IMR-90 (cell line): Measurements from ENCODE around the gene ITSN2. TPM values are rescaled to one million over a fixed set of nuclear protein-coding genes. Genes with fewer than 3 reads are reported as not detected.
"Not testable (repeated sequence)": the region's sequence is repeated elsewhere in the genome, so short reads cannot be mapped to it uniquely, and the experiment has no call there.

ENCODE experiments used
- ATAC-seq: fragments of 200-7000 bp; cut with Tn5 transposase; 2 replicates; pipeline ENCODE4 v1.9.1; 2020; ENCODE audit warnings: low read depth, mild to moderate bottlenecking, moderate library complexity
- BruUV-seq: library from RNA; stranded (reverse); fragments of 400-500 nt; replicated peaks from 2 replicates; lab custom pipeline; 2021; lab: Mats Ljungman, UMichigan
- CTCF ChIA-PET: fragments of 300-600 bp; formaldehyde crosslinking; extraction: SDS; loops from one replicate; lab custom pipeline; 2021; ENCODE audit warnings: antibody characterized with exemption; lab: Yijun Ruan, JAX
- POLR2A ChIA-PET: fragments of 300-600 bp; sonication (Branson Sonifier 250); formaldehyde crosslinking; loops from one replicate; lab custom pipeline; 2022; ENCODE audit warnings: antibody characterized with exemption; ENCODE audit not compliant: unreplicated experiment; lab: Charles Lee
- DNase-seq: peaks from one replicate; pipeline ENCODE4 v3.0.0; 2013
- H2AFZ ChIP-seq: replicated peaks from 2 replicates; pipeline ENCODE3; 2013; ENCODE audit warnings: low read length, mild to moderate bottlenecking; ENCODE audit not compliant: poor library complexity
- H2AK5ac ChIP-seq: 2 replicates; pipeline ENCODE4 v1.6.1; 2013; ENCODE audit warnings: low read depth, low read length, inconsistent platforms
- H2AK9ac ChIP-seq: replicated peaks from 2 replicates; pipeline ENCODE3; 2013; ENCODE audit warnings: mild to moderate bottlenecking, low read depth, low read length, moderate library complexity; ENCODE audit not compliant: poor library complexity
- H2BK120ac ChIP-seq: 2 replicates; pipeline ENCODE4 v1.6.1; 2013; ENCODE audit warnings: low read depth, low read length, inconsistent platforms
- H2BK15ac ChIP-seq: 3 replicates; pipeline ENCODE4 v1.6.1; 2013; ENCODE audit warnings: low read depth, low read length, inconsistent platforms
- H2BK20ac ChIP-seq: 2 replicates; pipeline ENCODE4 v1.6.1; 2013; ENCODE audit warnings: low read depth, mild to moderate bottlenecking, inconsistent platforms, low read length, moderate library complexity
- H2BK5ac ChIP-seq: 2 replicates; pipeline ENCODE4 v1.6.1; 2013; ENCODE audit warnings: mild to moderate bottlenecking, low read depth, low read length, inconsistent platforms; ENCODE audit not compliant: poor library complexity, severe bottlenecking
- H3K14ac ChIP-seq: replicated peaks from 2 replicates; pipeline ENCODE4 v1.6.1; 2013; ENCODE audit warnings: low read depth, low read length, inconsistent platforms
- H3K18ac ChIP-seq: 2 replicates; pipeline ENCODE4 v1.6.1; 2013; ENCODE audit warnings: low read depth, low read length, control low read depth
- H3K23ac ChIP-seq: 2 replicates; pipeline ENCODE4 v1.6.1; 2013; ENCODE audit warnings: low read depth, low read length, inconsistent platforms
- H3K27ac ChIP-seq: 2 replicates; pipeline ENCODE4 v1.5.1; 2013; ENCODE audit warnings: mild to moderate bottlenecking, control low read depth, low read length; ENCODE audit not compliant: insufficient read depth
- H3K27me3 ChIP-seq: 2 replicates; pipeline ENCODE4 v1.6.1; 2013; ENCODE audit warnings: low read length; ENCODE audit not compliant: control insufficient read depth, insufficient read depth
- H3K36me3 ChIP-seq: 2 replicates; pipeline ENCODE4 v1.6.1; 2013; ENCODE audit warnings: low read length, mixed read lengths; ENCODE audit not compliant: control insufficient read depth, insufficient read depth
- H3K4ac ChIP-seq: 2 replicates; pipeline ENCODE4 v1.6.1; 2013; ENCODE audit warnings: low read depth, low read length, inconsistent platforms
- H3K4me1 ChIP-seq: 2 replicates; pipeline ENCODE4 v1.6.1; 2013; ENCODE audit warnings: low read length, mixed read lengths; ENCODE audit not compliant: control insufficient read depth, insufficient read depth
- H3K4me2 ChIP-seq: 2 replicates; pipeline ENCODE4 v1.6.1; 2013; ENCODE audit warnings: low read depth, mild to moderate bottlenecking, control low read depth, low read length, moderate library complexity
- H3K4me3 ChIP-seq: 2 replicates; pipeline ENCODE4 v1.5.1; 2013; ENCODE audit warnings: low read depth, mild to moderate bottlenecking, control low read depth, low read length, moderate library complexity; ENCODE audit not compliant: insufficient read depth
- H3K56ac ChIP-seq: 2 replicates; pipeline ENCODE4 v1.6.1; 2013; ENCODE audit warnings: low read length, inconsistent platforms; ENCODE audit not compliant: insufficient read depth; ENCODE audit errors: extremely low read depth
- H3K79me1 ChIP-seq, 2 experiments: 2 replicates each; pipeline ENCODE4 v1.6.1; 2013; ENCODE audit warnings: low read length in 2 of 2, inconsistent platforms in 1 of 2, low read depth in 1 of 2
- H3K9ac ChIP-seq: 2 replicates; pipeline ENCODE4 v1.6.1; 2013; ENCODE audit warnings: low read depth, low read length, control low read depth
- H3K9me1 ChIP-seq: 2 replicates; pipeline ENCODE4 v1.6.1; 2013; ENCODE audit warnings: low read length, inconsistent platforms; ENCODE audit not compliant: insufficient read depth
- H3K9me3 ChIP-seq: 2 replicates; pipeline ENCODE4 v1.6.1; 2013; ENCODE audit warnings: low read length; ENCODE audit not compliant: control insufficient read depth, insufficient read depth
- H4K20me1 ChIP-seq: 2 replicates; pipeline ENCODE4 v1.6.1; 2013; ENCODE audit warnings: low read length, inconsistent platforms; ENCODE audit not compliant: insufficient read depth
- H4K5ac ChIP-seq: 2 replicates; pipeline ENCODE4 v1.6.1; 2013; ENCODE audit warnings: mild to moderate bottlenecking, low read depth, low read length, control low read depth
- H4K8ac ChIP-seq, 2 experiments: 2 replicates each; pipeline ENCODE4 v1.6.1; 2013; ENCODE audit warnings: low read depth in 2 of 2, low read length in 2 of 2, control low read depth in 1 of 2, inconsistent platforms in 1 of 2
- H4K91ac ChIP-seq: 2 replicates; pipeline ENCODE4 v1.6.1; 2013; ENCODE audit warnings: low read depth, low read length, inconsistent platforms; ENCODE audit not compliant: insufficient read depth
- WGBS, 2 experiments: methylation state at CpG; one replicate each; pipeline versions ENCODE4 v1.1.5 to v1.1.7; 2013; ENCODE audit warnings: missing lambda C conversion rate in 2 of 2; ENCODE audit not compliant: insufficient read length in 1 of 2; ENCODE audit errors: extremely low coverage in 2 of 2; 5-methylcytosine and 5-hydroxymethylcytosine counted together
- dilution Hi-C: fragments of 300-500 bp; cut with HindIII; formaldehyde crosslinking; loops from one replicate; pipeline ENCODE4 v1.14.3; 2018; ENCODE audit warnings: low sequenced_read_pairs; ENCODE audit not compliant: unreplicated experiment
- in situ Hi-C: fragments of 300-500 bp; cut with MboI; formaldehyde crosslinking; loops from 3 replicates; pipeline ENCODE4 v1.14.3; 2019; ENCODE audit warnings: low sequenced_read_pairs, inconsistent platforms, mixed read lengths
- intact Hi-C: fragments of 100-400 bp; cut with micrococcal nuclease; formaldehyde crosslinking; loops from 2 replicates; pipeline ENCODE4 v1.10.0; 2022
- polyA plus RNA-seq, 3 experiments: library from polyadenylated mRNA; depleted of rRNA; stranded (reverse); fragments of >200 nt; gene quantifications; 2 replicates each; pipeline ENCODE4 v1.2.3, GENCODE V29; 2012; ENCODE audit warnings: low replicate concordance in 1 of 3
- total RNA-seq: library from RNA; depleted of rRNA; stranded (reverse); fragments of >200 nt; gene quantifications from 2 replicates; pipeline ENCODE4 v1.2.3, GENCODE V29; 2012

The ITSN2 gene
- total and polyA plus RNA-seq, 2 of the 4 experiments (the other 2 are of a cell fraction): 10.7 to 17.2 TPM

DNA sequence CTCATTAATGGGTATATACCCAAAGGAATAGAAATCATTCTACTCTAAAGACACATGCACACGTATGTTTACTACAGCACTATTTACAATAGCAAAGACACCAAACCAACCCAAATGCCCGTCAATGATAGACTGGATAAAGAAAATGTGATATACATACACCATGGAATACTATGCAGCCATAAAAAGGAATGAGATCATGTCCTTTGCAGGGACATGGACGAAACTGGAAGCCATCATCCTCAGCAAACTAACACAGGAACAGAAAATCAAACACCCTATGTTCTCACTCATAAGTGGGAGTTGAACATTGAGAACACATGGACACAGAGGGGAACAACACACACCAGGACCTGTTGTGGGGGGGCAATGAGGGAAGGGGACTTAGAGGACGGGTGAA is 3.2 kb downstream of the ITSN2 start:
- H3K4me3 ChIP-seq, H3K23ac ChIP-seq, H3K27me3 ChIP-seq, H2AFZ ChIP-seq, H3K27ac ChIP-seq, H3K36me3 ChIP-seq, H3K4me1 ChIP-seq, H3K56ac ChIP-seq, H4K8ac ChIP-seq, H4K91ac ChIP-seq, H2BK20ac ChIP-seq, H4K5ac ChIP-seq, H3K4me2 ChIP-seq, H3K9me3 ChIP-seq, H2BK5ac ChIP-seq, H2AK9ac ChIP-seq, CTCF ChIA-PET, dilution Hi-C loops, H2BK15ac ChIP-seq, H4K20me1 ChIP-seq, H2AK5ac ChIP-seq, H3K4ac ChIP-seq, H2BK120ac ChIP-seq, POLR2A ChIA-PET, H3K9me1 ChIP-seq, ATAC-seq, in situ Hi-C loops, BruUV-seq, H3K18ac ChIP-seq, H3K9ac ChIP-seq, H3K14ac ChIP-seq, DNase-seq: not testable (repeated sequence)
- peaks cover 13 to 42% of the 10 kb centered on the region in 2 experiments for H3K79me1 ChIP-seq
- intact Hi-C loops: loop anchor here (10.0 kb wide), 1 partner anchor 432 kb away; the partner anchor contains the start of gene ATAD2B
- no CpG with 5 or more reads among the region's 4 CpGs for WGBS, 2 experiments
